HG02588 (cell line): ENCODE results near the gene HNRNPAB.

ENCODE experiments used
- ATAC-seq: cut with Tn5 transposase; IDR thresholded peaks from one replicate; pipeline ENCODE4 v1.9.1; 2021; ENCODE audit warnings: mild to moderate bottlenecking, moderate library complexity; ENCODE audit not compliant: unreplicated experiment

The HNRNPAB gene

GRCh38 chr5:178211095-178212048, 7.0 kb downstream of the HNRNPAB start:
- ATAC-seq, result no peak

GRCh38 chr5:178212241-178213002, 8.1 kb downstream of the HNRNPAB start:
- no peak for ATAC-seq

GRCh38 chr5:178213003-178213461, 8.7 kb downstream of the HNRNPAB start:
- no peak for ATAC-seq

GRCh38 chr5:178213748-178214151, 9.4 kb downstream of the HNRNPAB start:
- ATAC-seq, result no peak

- ATAC-seq, result no peak
Observed at GRCh38 chr5:178214160-178214803, 9.9 kb downstream of the HNRNPAB start.

- ATAC-seq, result no peak
Observed at GRCh38 chr5:178215280-178216002, 11.1 kb downstream of the HNRNPAB start.

- no peak for ATAC-seq
Observed at GRCh38 chr5:178216088-178216534, 11.8 kb downstream of the HNRNPAB start.

- no peak for ATAC-seq
Observed at GRCh38 chr5:178216779-178217178, 12.4 kb downstream of the HNRNPAB start.

GRCh38 chr5:178218237-178218776, 14.0 kb downstream of the HNRNPAB start:
- ATAC-seq, result no peak

- no peak for ATAC-seq
Observed at GRCh38 chr5:178218827-178219226, 14.5 kb downstream of the HNRNPAB start.

GRCh38 chr5:178221282-178221681, 16.9 kb downstream of the HNRNPAB start:
- ATAC-seq, result no peak

GRCh38 chr5:178221853-178222252, 17.5 kb downstream of the HNRNPAB start:
- ATAC-seq, result no peak

- no peak for ATAC-seq
Observed at GRCh38 chr5:178222292-178222691, 18.0 kb downstream of the HNRNPAB start.

GRCh38 chr5:178223196-178223773, 19.0 kb downstream of the HNRNPAB start:
- no peak for ATAC-seq

GRCh38 chr5:178223828-178224335, 19.5 kb downstream of the HNRNPAB start:
- ATAC-seq, result no peak

- no peak for ATAC-seq
Observed at GRCh38 chr5:178224403-178224802, 20.1 kb downstream of the HNRNPAB start.

GRCh38 chr5:178225174-178225573, 20.8 kb downstream of the HNRNPAB start:
- no peak for ATAC-seq

- ATAC-seq, result no peak
Observed at GRCh38 chr5:178227138-178227659, 22.9 kb downstream of the HNRNPAB start.

- no peak for ATAC-seq
Observed at GRCh38 chr5:178227929-178228328, 23.6 kb downstream of the HNRNPAB start.
